ENCODE results near the gene BTBD9. TPM values are rescaled to one million over a fixed set of nuclear protein-coding genes. Genes with fewer than 3 reads are reported as not detected.

Gene BTBD9
- total and polyA plus RNA-seq, 2 donors (not counting 1 experiment from before 2014, with no cell fraction given) = 4.1 to 48.9 TPM

GRCh38 chr6:38681850-38682249 is 42.1 kb upstream of the BTBD9 start:
- Mint-ChIP-seq H3K4me3 (no peak overlapping the region), H3K27me3 (no peaks in the 10 kb centered on the region), H3K27ac (no peak overlapping the region), H3K9me3 (ENCODE audit: insufficient read depth) (no peaks in the 10 kb centered on the region), H3K4me1 (peaks cover 38% of the 10 kb centered on the region)
- Histone ChIP-seq H3K9ac (ENCODE audit: low read length) (no peak overlapping the region), H3K36me3 (replicated peaks in 1 of 2; ENCODE audit: control extremely low read depth in 1 of 2, control insufficient read depth in 1 of 2, extremely low read depth in 1 of 2, insufficient read depth in 2 of 2, low read length in 1 of 2) (peaks cover 2 to 25% of the 10 kb centered on the region in 2 experiments), H3K4me3 (ENCODE audit: control extremely low read depth in 1 of 5, extremely low read depth in 1 of 5, insufficient read depth in 1 of 5, low read depth in 2 of 5, low read length in 4 of 5) (no peak overlapping the region), H4K20me1 (ENCODE audit: control insufficient read depth, insufficient read depth, low read length, poor library complexity, severe bottlenecking) (no peaks in the 10 kb centered on the region), H3K9me3 (ENCODE audit: control extremely low read depth in 1 of 3, control insufficient read depth in 2 of 3, insufficient read depth in 1 of 3, low read length in 2 of 3) (no peaks in the 10 kb centered on the region), H3K27me3 (replicated peaks in 1 of 4; ENCODE audit: control extremely low read depth in 1 of 4, control insufficient read depth in 3 of 4, insufficient read depth in 4 of 4, low read length in 3 of 4) (no peaks in the 10 kb centered on the region), H3K27ac (ENCODE audit: low read length in 2 of 2) (peak overlapping the region in 1 of 2 donors; percentile 2), H3K4me1 (ENCODE audit: control insufficient read depth in 2 of 2, insufficient read depth in 2 of 2, low read length in 2 of 2) (peaks cover 20% of the 10 kb centered on the region in 2 donors), H3K4me2 (replicated peaks; ENCODE audit: low read depth, low read length, poor library complexity, severe bottlenecking) (no peak overlapping the region), H3K79me2 (ENCODE audit: control insufficient read depth, insufficient read depth, low read length) (peaks cover 2% of the 10 kb centered on the region), H2AFZ (ENCODE audit: insufficient read depth, low read depth, low read length, poor library complexity, severe bottlenecking) (no peak overlapping the region)
- no peak for TF ChIP-seq CTCF (IDR thresholded peaks at IDR 0.05)
- no peak for TF ChIP-seq EZH2 (IDR thresholded peaks at IDR 0.05; ENCODE audit: borderline replicate concordance, insufficient read depth, low read depth, low read length, poor library complexity, severe bottlenecking)
- DNase-seq = no peak
- whole genome bisulfite sequencing (ENCODE audit: insufficient coverage) = no CpG with 5 or more reads among the region's 2 CpGs
- intact Hi-C loops (cut with micrococcal nuclease) = no loop called here
- CTCF ChIA-PET = no interaction called here
- no peak for ATAC-seq (ENCODE audit: low read depth)
- POLR2A ChIA-PET = no interaction called here

- Histone ChIP-seq H3K4me1 (ENCODE audit: control insufficient read depth in 2 of 2, insufficient read depth in 2 of 2, low read length in 2 of 2) (peaks cover 30 to 32% of the 10 kb centered on the region in 2 donors), H3K27ac (ENCODE audit: low read length in 2 of 2) (no peak overlapping the region), H3K9me3 (ENCODE audit: control extremely low read depth in 1 of 3, control insufficient read depth in 2 of 3, insufficient read depth in 1 of 3, low read length in 2 of 3) (no peaks in the 10 kb centered on the region), H3K4me2 (replicated peaks; ENCODE audit: low read depth, low read length, poor library complexity, severe bottlenecking) (no peak overlapping the region), H3K4me3 (ENCODE audit: control extremely low read depth in 1 of 5, extremely low read depth in 1 of 5, insufficient read depth in 1 of 5, low read depth in 2 of 5, low read length in 4 of 5) (no peak overlapping the region), H4K20me1 (ENCODE audit: control insufficient read depth, insufficient read depth, low read length, poor library complexity, severe bottlenecking) (no peaks in the 10 kb centered on the region), H3K36me3 (replicated peaks in 1 of 2; ENCODE audit: control extremely low read depth in 1 of 2, control insufficient read depth in 1 of 2, extremely low read depth in 1 of 2, insufficient read depth in 2 of 2, low read length in 1 of 2) (peaks cover 2 to 23% of the 10 kb centered on the region in 2 experiments), H3K9ac (ENCODE audit: low read length) (no peak overlapping the region), H2AFZ (ENCODE audit: insufficient read depth, low read depth, low read length, poor library complexity, severe bottlenecking) (no peak overlapping the region), H3K79me2 (ENCODE audit: control insufficient read depth, insufficient read depth, low read length) (peaks cover 2% of the 10 kb centered on the region), H3K27me3 (replicated peaks in 1 of 4; ENCODE audit: control extremely low read depth in 1 of 4, control insufficient read depth in 3 of 4, insufficient read depth in 4 of 4, low read length in 3 of 4) (no peaks in the 10 kb centered on the region)
- Mint-ChIP-seq H3K4me3 (no peak overlapping the region), H3K9me3 (ENCODE audit: insufficient read depth) (no peaks in the 10 kb centered on the region), H3K27me3 (no peaks in the 10 kb centered on the region), H3K27ac (no peak overlapping the region), H3K4me1 (peaks cover 40% of the 10 kb centered on the region)
- TF ChIP-seq EZH2 (IDR thresholded peaks at IDR 0.05; ENCODE audit: borderline replicate concordance, insufficient read depth, low read depth, low read length, poor library complexity, severe bottlenecking) (no peak), CTCF (IDR thresholded peaks at IDR 0.05) (no peak)
- intact Hi-C loops (cut with micrococcal nuclease) = loop anchor here (10.0 kb wide), 1 partner anchor 1355 kb away; no protein-coding TSS in a partner anchor
- no peak for DNase-seq
- CTCF ChIA-PET = no interaction called here
- POLR2A ChIA-PET = interaction anchor here (0.7 kb wide), 1 partner anchor 1569 kb away, joined by 3 read pairs; no protein-coding TSS in a partner anchor
- WGBS (ENCODE audit: insufficient coverage) = no CpG with 5 or more reads among the region's 1 CpG
- ATAC-seq (ENCODE audit: low read depth) = no peak
These were observed 39.9 kb upstream of the BTBD9 start for GRCh38 chr6:38679668-38680067.

All from B cell (primary cell).